ENCODE measurements around the gene ZDHHC24. TPM values are rescaled to one million over a fixed set of nuclear protein-coding genes. Genes with fewer than 3 reads are reported as not detected.
"Not testable (repeated sequence)": the region's sequence is repeated elsewhere in the genome, so short reads cannot be mapped to it uniquely, and the experiment has no call there.

ZDHHC24 gene
- total RNA-seq, 4 donors from 2014 or later, result 5.9 to 12.1 (median 10.4) TPM

DNA sequence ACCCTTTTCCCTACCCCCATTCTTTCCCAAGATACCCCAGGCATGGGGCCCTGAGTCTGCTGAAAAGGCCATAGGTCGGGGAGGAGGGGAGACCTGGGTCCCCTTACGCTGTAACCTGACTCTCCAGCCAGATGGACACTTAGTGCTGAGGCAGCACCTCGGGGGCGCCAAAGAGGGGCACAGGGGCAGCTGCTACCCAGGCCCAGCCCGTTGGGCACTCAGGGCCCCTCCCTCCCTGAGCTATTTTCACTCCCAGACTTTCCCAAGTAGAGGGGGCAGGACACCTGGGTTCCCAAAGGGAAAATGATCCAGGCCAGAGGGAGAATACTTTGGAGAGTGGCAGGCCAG, 1.8 kb upstream of the ZDHHC24 start:
- WGBS, 2 donors (ENCODE audit: low coverage in 1 of 2), result no CpG with 5 or more reads among the region's 5 CpGs
- no peak overlapping the region for H3K4me3 ChIP-seq
- H3K27me3 ChIP-seq, result no peaks in the 10 kb centered on the region
- ATAC-seq, result no peak
- TF ChIP-seq, protein P1, sequence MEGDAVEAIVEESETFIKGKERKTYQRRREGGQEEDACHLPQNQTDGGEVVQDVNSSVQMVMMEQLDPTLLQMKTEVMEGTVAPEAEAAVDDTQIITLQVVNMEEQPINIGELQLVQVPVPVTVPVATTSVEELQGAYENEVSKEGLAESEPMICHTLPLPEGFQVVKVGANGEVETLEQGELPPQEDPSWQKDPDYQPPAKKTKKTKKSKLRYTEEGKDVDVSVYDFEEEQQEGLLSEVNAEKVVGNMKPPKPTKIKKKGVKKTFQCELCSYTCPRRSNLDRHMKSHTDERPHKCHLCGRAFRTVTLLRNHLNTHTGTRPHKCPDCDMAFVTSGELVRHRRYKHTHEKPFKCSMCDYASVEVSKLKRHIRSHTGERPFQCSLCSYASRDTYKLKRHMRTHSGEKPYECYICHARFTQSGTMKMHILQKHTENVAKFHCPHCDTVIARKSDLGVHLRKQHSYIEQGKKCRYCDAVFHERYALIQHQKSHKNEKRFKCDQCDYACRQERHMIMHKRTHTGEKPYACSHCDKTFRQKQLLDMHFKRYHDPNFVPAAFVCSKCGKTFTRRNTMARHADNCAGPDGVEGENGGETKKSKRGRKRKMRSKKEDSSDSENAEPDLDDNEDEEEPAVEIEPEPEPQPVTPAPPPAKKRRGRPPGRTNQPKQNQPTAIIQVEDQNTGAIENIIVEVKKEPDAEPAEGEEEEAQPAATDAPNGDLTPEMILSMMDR (IDR thresholded peaks at IDR 0.05), result no peak
- no peak for TF ChIP-seq POLR2A (IDR thresholded peaks at IDR 0.05)
- no peak for TF ChIP-seq EP300 (IDR thresholded peaks at IDR 0.05)
- no peak for TF ChIP-seq POLR2AphosphoS5 (IDR thresholded peaks at IDR 0.05)
- H3K27ac ChIP-seq, result peak overlapping the region in 2 of 4 donors; percentile 84 to 87
- peaks cover 0 to 12% of the 10 kb centered on the region in 2 donors for H3K36me3 ChIP-seq
- H3K9me3 ChIP-seq, result no peaks in the 10 kb centered on the region
- peaks cover 3 to 50% (median 18%) of the 10 kb centered on the region in 3 donors for H3K4me1 ChIP-seq

DNA sequence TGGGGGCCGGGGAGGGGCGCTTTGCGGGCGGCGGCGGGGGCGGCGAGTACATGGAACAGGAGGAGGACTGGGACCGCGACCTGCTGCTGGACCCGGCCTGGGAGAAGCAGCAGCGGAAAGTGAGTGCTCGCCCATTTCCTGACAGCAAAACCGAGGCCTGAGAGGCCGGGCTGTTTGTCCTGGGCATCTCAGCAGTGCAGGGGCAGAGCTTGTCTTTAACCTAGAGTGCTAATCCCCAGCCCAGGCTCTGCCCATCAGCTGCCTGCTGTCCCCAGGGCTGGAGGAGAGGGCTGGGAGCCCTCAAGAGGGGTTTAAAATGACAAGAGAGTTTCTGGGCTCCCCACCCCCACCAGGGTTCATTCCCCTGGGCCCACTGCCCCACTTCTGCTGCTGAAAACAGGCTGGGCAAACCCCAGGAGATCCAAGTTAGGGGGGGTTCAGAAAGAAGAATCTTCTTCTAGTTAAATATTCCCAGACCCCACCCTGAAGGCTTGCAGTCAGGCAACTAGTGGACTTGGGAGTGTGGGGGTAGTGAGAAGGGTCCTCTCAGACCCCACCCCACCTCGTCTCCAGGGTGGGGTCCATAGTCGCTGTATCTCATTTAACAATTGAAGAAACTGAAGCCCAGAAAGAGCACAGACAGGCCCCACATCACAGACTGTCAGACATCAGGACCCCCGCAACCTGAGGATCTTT, 1.3 kb upstream of the ZDHHC24 start:
- WGBS, 2 donors (ENCODE audit: low coverage in 1 of 2), result 20 to 52% methylated on average over 1 to 2 of the region's 18 CpGs
- Histone ChIP-seq H3K27ac (peak overlapping the region in 3 of 4 donors; percentile 84 to 87 (median 84)), H3K4me1 (peaks cover 3 to 55% (median 18%) of the 10 kb centered on the region in 3 donors), H3K9me3 (no peaks in the 10 kb centered on the region), H3K27me3 (no peaks in the 10 kb centered on the region), H3K36me3 (peaks cover 0 to 17% of the 10 kb centered on the region in 2 donors), H3K4me3 (peak overlapping the region in 1 of 2 donors; percentile 91)
- no peak for TF ChIP-seq EP300 (IDR thresholded peaks at IDR 0.05)
- no peak for TF ChIP-seq POLR2AphosphoS5 (IDR thresholded peaks at IDR 0.05)
- no peak for TF ChIP-seq POLR2A (IDR thresholded peaks at IDR 0.05)
- TF ChIP-seq, protein P1 (IDR thresholded peaks at IDR 0.05), result no peak
- no peak for ATAC-seq

DNA sequence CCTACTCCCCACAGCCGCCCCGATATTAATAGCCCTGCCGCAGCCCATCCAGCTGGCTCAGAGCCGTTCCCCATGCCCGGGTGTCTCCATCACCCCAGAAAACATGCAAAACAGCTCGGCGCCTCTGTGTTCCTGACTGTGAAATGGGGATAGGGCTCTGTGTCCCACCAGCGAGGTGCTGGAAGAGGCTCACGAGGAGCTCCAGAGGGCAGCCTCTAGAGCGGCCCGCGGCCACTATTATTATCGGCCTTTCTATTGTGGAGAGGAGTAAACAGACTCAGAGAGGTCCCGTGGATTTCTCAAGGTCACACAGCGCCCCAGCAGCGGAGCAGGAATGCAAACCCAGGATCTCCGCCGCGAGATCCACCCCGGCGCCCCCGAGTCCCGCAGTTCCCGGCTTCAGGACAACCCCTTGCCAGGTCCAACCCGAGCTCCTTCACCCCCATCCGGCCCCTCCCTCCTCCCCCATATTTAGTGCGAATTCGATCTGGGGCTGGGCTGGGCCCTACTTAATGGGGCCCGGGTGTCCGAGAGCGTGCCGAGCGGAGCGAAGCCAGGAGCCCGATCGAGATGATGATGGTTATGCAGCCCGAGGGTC, 619 bp upstream of the ZDHHC24 start, which contains the start of gene ACTN3:
Gene ACTN3 (plus strand): TSS at position 536 of the 598 bp plus-strand sequence. CDS start 35 bp downstream, at position 571.
- Histone ChIP-seq H3K27me3 (no peaks in the 10 kb centered on the region), H3K4me3 (peak within 1 kb of the TSS; percentile 84 to 91), H3K27ac (peak within 1 kb of the TSS; percentile 57 to 87 (median 84)), H3K9me3 (no peaks in the 10 kb centered on the region), H3K36me3 (peaks cover 0 to 23% of the 10 kb centered on the region in 2 donors), H3K4me1 (peaks cover 3 to 58% (median 18%) of the 10 kb centered on the region in 3 donors)
- WGBS, 2 donors (ENCODE audit: low coverage in 1 of 2), result 0 to 5% methylated on average over 4 to 7 of the region's 37 CpGs
- no peak for TF ChIP-seq EP300 (IDR thresholded peaks at IDR 0.05)
- ATAC-seq, result peak; percentile 26

GRCh38 chr11:66544952-66545351, 896 bp downstream of the ZDHHC24 start:
- peak overlapping the region; percentile 84 to 91 for H3K4me3 ChIP-seq
- H3K27ac ChIP-seq, result peak overlapping the region in 1 of 4 donors; percentile 87
- WGBS, 2 donors (ENCODE audit: low coverage in 1 of 2), result 71 to 73% methylated on average over 10 to 14 of the region's 14 CpGs
- not testable (repeated sequence) for H3K27me3 ChIP-seq, H3K9me3 ChIP-seq, ATAC-seq
- H3K36me3 ChIP-seq, result peaks cover 0 to 39% of the 10 kb centered on the region in 2 donors
- peaks cover 3 to 58% (median 18%) of the 10 kb centered on the region in 3 donors for H3K4me1 ChIP-seq

- Histone ChIP-seq H3K27me3 (no peaks in the 10 kb centered on the region), H3K4me1 (peaks cover 3 to 58% (median 18%) of the 10 kb centered on the region in 3 donors), H3K36me3 (peaks cover 0 to 53% of the 10 kb centered on the region in 2 donors), H3K27ac (peak overlapping the region in 3 of 4 donors; percentile 11 to 22 (median 11)), H3K4me3 (no peak overlapping the region), H3K9me3 (no peaks in the 10 kb centered on the region)
- TF ChIP-seq, protein P1 (IDR thresholded peaks at IDR 0.05), result peak in 3 of 4 experiments; percentile 21 to 60 (median 46)
- TF ChIP-seq EP300 (IDR thresholded peaks at IDR 0.05), result no peak
- WGBS, 2 donors (ENCODE audit: low coverage in 1 of 2), result 25 to 31% methylated on average over 3 to 13 of the region's 26 CpGs
- ATAC-seq, result no peak
Observed at GRCh38 chr11:66543263-66544107, 2.4 kb downstream of the ZDHHC24 start.

Measured in gastroesophageal sphincter (tissue), 4 donors.